GM12864 (cell line): Measurements from ENCODE around the gene KIF16B.

Experiments
- DNase-seq: peaks from one replicate; pipeline ENCODE4 v3.0.0-alpha.2; 2011; ENCODE audit warnings: low read depth
- H3K4me3 ChIP-seq: 2 replicates; pipeline ENCODE4 v1.5.1; 2011; ENCODE audit warnings: mild to moderate bottlenecking, low read depth, low read length, control low read depth
- TF ChIP-seq, protein P1 (sequence below): IDR thresholded peaks from 2 replicates; pipeline ENCODE4 v1.5.1; 2011; ENCODE audit warnings: low read depth, mild to moderate bottlenecking, moderate library complexity, low read length, control low read depth, inconsistent platforms; ENCODE audit errors: missing control alignments

The KIF16B gene

DNA sequence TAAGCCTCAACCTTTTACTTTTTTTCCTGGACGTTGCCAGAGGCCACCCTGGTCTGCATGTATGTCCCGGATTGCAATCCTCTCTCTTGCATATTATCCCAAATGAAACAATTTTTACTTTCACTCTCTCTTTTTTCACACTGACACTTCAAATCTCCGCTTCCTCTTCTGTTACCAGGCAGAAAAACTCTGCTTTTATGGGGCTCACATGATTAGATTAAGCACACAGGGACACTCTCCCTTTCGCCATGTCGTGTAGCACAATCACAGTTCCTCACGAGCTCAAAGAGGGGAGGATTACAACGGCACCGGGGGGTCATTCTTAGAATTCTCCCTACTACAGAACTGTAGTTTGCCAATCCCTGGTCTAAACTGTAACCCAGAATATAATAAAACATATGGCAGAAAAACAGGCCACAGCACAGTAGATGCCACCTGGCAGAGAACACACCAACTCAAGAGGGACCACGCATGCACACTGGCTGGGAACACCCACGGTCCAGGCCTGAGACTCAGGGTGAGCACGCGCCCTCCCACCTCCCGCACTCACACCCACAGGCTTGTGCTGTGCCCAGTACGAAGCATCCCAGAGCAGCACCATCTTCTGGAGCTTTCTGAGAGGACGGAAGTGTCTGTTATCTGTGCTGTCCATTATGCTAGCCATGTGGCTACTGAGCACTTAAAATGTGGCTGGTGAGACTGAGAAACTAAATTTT, 288.7 kb downstream of the KIF16B start:
- H3K4me3 ChIP-seq, result no peak overlapping the region
- TF ChIP-seq, protein P1, sequence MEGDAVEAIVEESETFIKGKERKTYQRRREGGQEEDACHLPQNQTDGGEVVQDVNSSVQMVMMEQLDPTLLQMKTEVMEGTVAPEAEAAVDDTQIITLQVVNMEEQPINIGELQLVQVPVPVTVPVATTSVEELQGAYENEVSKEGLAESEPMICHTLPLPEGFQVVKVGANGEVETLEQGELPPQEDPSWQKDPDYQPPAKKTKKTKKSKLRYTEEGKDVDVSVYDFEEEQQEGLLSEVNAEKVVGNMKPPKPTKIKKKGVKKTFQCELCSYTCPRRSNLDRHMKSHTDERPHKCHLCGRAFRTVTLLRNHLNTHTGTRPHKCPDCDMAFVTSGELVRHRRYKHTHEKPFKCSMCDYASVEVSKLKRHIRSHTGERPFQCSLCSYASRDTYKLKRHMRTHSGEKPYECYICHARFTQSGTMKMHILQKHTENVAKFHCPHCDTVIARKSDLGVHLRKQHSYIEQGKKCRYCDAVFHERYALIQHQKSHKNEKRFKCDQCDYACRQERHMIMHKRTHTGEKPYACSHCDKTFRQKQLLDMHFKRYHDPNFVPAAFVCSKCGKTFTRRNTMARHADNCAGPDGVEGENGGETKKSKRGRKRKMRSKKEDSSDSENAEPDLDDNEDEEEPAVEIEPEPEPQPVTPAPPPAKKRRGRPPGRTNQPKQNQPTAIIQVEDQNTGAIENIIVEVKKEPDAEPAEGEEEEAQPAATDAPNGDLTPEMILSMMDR, result no peak
- no peak for DNase-seq

DNA sequence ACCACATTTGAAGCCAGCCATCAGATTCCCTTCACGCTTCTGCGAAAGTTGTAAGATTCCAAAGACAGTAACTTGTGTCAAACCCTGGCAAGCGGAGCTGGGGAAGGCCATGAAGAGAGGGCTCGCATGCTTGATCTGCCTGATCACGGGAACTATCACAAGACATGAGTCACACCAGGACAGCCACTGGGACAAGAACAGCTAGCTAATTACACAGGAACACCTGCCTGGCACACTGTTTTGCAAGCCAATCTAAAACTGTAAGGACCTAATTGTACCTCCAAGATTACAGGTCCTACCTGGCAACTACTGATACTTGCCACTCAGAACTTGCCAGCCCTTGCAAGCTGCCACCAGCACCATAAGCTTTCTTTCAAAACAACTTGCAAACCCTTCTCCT, 289.3 kb downstream of the KIF16B start:
- no peak for DNase-seq
- TF ChIP-seq, protein P1, result no peak
- H3K4me3 ChIP-seq, result no peak overlapping the region

DNA sequence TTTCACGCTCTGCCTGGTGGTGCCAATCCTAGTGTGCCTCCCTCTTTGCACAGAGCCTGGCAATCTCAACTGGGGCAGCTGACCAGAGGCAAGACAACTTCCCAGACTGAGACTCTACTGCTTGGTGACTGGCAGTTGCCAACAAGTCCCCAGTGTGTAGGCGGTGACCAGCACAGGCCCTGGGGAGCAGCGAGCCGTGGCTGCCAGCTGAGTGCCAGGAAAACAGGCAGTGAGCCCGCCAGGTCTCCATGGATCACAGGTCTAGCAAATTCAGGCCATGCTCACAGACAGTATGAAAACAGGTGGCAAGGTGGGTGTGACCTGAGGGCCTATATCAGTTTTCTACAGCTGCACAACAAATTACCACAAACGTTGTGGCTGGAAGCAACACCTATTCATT, 289.9 kb downstream of the KIF16B start:
- TF ChIP-seq, protein P1, result no peak
- DNase-seq, result no peak
- H3K4me3 ChIP-seq, result no peak overlapping the region

DNA sequence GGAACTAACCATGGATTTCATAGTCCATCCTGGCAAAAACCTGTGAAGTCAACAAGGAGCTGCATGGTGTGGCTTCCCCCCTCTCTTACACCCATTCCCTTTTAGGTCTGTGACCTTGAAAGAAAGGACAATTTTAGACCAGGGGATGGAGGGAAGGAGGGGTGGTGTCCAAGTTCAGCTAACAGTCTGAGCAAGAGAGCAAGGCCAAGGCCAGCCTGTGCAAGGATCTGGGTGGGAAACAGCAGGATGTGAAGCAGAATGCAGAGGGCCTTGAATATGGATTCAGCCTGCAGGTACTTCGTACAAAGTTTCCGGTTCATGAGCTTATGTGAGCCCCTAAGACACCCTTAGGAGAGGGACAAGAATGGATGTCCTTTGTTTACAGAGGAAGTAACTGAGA, 293.0 kb downstream of the KIF16B start:
- DNase-seq, result no peak
- TF ChIP-seq, protein P1, result no peak
- H3K4me3 ChIP-seq, result no peak overlapping the region

DNA sequence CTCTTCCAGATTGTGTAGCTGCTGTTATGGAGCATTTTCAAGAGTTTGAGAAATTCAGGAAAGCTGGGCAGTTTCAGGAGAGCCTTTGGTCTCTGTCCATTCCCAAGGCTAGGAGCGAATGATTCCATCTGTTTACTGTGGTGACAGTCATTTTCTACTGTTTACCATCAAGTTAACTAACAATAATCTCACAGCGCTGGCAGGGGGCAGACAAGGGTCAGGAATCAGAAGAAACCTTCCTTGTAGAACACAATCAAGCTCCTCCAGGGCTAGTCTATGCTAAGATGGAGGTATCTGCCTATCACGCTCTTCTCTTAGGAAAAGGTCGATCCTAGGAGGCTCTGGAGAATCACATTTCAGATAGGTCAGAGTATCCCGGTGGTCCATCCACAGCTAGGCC, 293.9 kb downstream of the KIF16B start:
- H3K4me3 ChIP-seq, result no peak overlapping the region
- TF ChIP-seq, protein P1, result no peak
- no peak for DNase-seq

DNA sequence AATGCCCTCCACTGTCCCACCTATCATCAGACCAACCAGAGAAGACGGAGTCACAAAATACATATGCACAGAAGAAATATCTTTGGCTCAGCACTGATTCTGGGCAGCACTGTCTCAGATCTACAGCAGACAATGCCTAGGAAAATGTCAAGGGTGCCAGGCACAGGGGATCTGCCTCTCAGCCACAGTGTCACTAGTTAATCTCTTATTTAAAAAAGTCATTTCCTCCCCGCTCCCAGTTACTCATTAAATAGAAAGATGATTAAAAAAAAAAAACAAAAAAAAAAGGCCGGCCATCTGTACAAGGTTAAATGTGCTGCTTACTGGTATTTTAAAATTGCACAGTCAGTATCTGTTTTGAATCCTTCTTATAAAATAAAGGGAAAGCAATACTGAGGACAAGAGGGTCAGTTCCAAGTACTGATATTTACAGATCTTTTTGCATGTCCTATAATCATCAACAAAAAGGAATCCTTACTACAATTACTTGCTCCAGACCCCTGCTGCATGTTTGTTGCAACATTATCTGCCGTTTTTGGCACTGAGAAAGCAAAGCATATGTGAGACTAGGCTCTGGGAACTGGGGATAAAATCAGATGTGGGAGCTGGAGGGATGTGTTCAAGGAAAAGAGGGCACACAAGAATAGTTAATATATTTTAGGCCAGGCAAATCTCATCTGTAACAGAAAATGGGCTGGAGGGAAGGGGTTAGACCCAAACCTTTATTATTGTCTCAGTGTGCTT, 299.3 kb downstream of the KIF16B start:
- H3K4me3 ChIP-seq, result no peak overlapping the region
- TF ChIP-seq, protein P1, result no peak
- no peak for DNase-seq
